Endothelial cell of umbilical vein (primary cell): Measurements from ENCODE around the gene IL34. TPM values are rescaled to one million over a fixed set of nuclear protein-coding genes. Genes with fewer than 3 reads are reported as not detected.

Experiments used
- BruUV-seq: library from RNA; stranded (reverse); fragments of 400-500 nt; replicated peaks from 2 replicates; lab custom pipeline; 2021; lab: Mats Ljungman, UMichigan
- CTCF ChIA-PET: fragments of 300-600, 350-600 bp; sonication (Branson Sonifier 250); formaldehyde crosslinking; loops from one replicate; lab custom pipeline; 2021; ENCODE audit warnings: antibody characterized with exemption, inconsistent platforms; lab: Charles Lee
- POLR2A ChIA-PET: fragments of 300-600, 350-600 bp; sonication (Branson Sonifier 250); formaldehyde crosslinking; loops from one replicate; lab custom pipeline; 2021; ENCODE audit warnings: antibody characterized with exemption, inconsistent platforms; lab: Charles Lee
- DNase-seq: peaks from one replicate; pipeline ENCODE4 v3.0.0-alpha.2; 2011; ENCODE audit warnings: low read depth, low spot score
- FAIRE-seq: peaks from 2 replicates; lab custom pipeline; 2011; peaks lifted over from hg19 to GRCh38; lab: Jason Lieb, UNC
- H2AFZ ChIP-seq: 2 replicates; pipeline ENCODE4 v1.6.0; 2012; ENCODE audit warnings: low read depth, low read length, control low read depth, inconsistent platforms
- H3K27ac ChIP-seq: 2 replicates; pipeline ENCODE4 v1.5.1; 2011; ENCODE audit warnings: low read depth, mild to moderate bottlenecking, control low read depth, low read length, moderate library complexity; ENCODE audit not compliant: insufficient read depth
- H3K27me3 ChIP-seq, 2 experiments: 2 replicates each; pipeline versions ENCODE4 v1.6.0 to v1.6.1; 2011; ENCODE audit warnings: low read length in 2 of 2, mixed read lengths in 1 of 2; ENCODE audit not compliant: control insufficient read depth in 2 of 2, insufficient read depth in 2 of 2
- H3K36me3 ChIP-seq, 2 experiments: 2 replicates in 1 of 2; 3 replicates in 1 of 2; pipeline ENCODE4 v1.5.1; 2011; ENCODE audit warnings: low read length in 2 of 2, mild to moderate bottlenecking in 1 of 2, moderate library complexity in 1 of 2; ENCODE audit not compliant: control insufficient read depth in 2 of 2, insufficient read depth in 2 of 2; ENCODE audit errors: extremely low read depth in 1 of 2
- H3K4me1 ChIP-seq: 3 replicates; pipeline ENCODE4 v1.5.1; 2011; ENCODE audit warnings: mild to moderate bottlenecking, low read length; ENCODE audit not compliant: control insufficient read depth, insufficient read depth; ENCODE audit errors: extremely low read depth
- H3K4me2 ChIP-seq: 2 replicates; pipeline ENCODE4 v1.6.1; 2011; ENCODE audit warnings: low read length, control low read depth, mixed read lengths; ENCODE audit not compliant: insufficient read depth
- H3K4me3 ChIP-seq, 3 experiments: fragments of 200-600 bp in 1 of 3; sonication (generic), shearing (Covaris generic) in 1 of 3; replicated peaks in 1 of 3; 2 replicates each; pipeline ENCODE4 v1.5.1; 2011 to 2016; ENCODE audit warnings: control low read depth in 3 of 3, low read length in 3 of 3, mild to moderate bottlenecking in 2 of 3, inconsistent platforms in 1 of 3, low read depth in 1 of 3, moderate library complexity in 1 of 3; ENCODE audit not compliant: insufficient read depth in 1 of 3
- H3K79me2 ChIP-seq: 2 replicates; pipeline ENCODE4 v1.6.0; 2012; ENCODE audit warnings: low read length, inconsistent platforms; ENCODE audit not compliant: control insufficient read depth, insufficient read depth
- H3K9ac ChIP-seq: replicated peaks from 2 replicates; pipeline ENCODE3; 2011; ENCODE audit warnings: low read length, control low read depth; ENCODE audit not compliant: insufficient read depth; ENCODE audit errors: extremely low read depth
- H3K9me1 ChIP-seq: replicated peaks from 3 replicates; pipeline ENCODE4 v1.6.0; 2011; ENCODE audit warnings: mild to moderate bottlenecking, low read length; ENCODE audit not compliant: control insufficient read depth, insufficient read depth; ENCODE audit errors: extremely low read depth
- H3K9me3 ChIP-seq: replicated peaks from 2 replicates; pipeline ENCODE4 v1.5.1; 2012; ENCODE audit warnings: low read length, inconsistent platforms; ENCODE audit not compliant: control insufficient read depth, insufficient read depth
- H4K20me1 ChIP-seq: replicated peaks from 2 replicates; pipeline ENCODE3; 2011; ENCODE audit warnings: mild to moderate bottlenecking, low read length; ENCODE audit not compliant: control insufficient read depth, insufficient read depth; ENCODE audit errors: extremely low read depth
- EZH2 ChIP-seq: IDR thresholded peaks from 2 replicates; pipeline ENCODE4 v1.6.1; 2012; ENCODE audit warnings: borderline replicate concordance, low read depth, mild to moderate bottlenecking, moderate library complexity, low read length, inconsistent platforms; ENCODE audit not compliant: severe bottlenecking
- FOS ChIP-seq: IDR thresholded peaks from 2 replicates; pipeline ENCODE4 v1.6.1; 2011; ENCODE audit warnings: mild to moderate bottlenecking, low read length, moderate library complexity, borderline replicate concordance; ENCODE audit not compliant: insufficient read depth
- GATA2 ChIP-seq: IDR thresholded peaks from 2 replicates; pipeline ENCODE4 v1.7.0; 2011; ENCODE audit warnings: low read depth, mild to moderate bottlenecking, moderate library complexity, mixed read lengths, low read length; ENCODE audit not compliant: insufficient read length, insufficient read depth
- JUN ChIP-seq: IDR thresholded peaks from 2 replicates; pipeline ENCODE4 v1.6.1; 2011; ENCODE audit warnings: borderline replicate concordance, low read depth; ENCODE audit not compliant: insufficient read length, insufficient read depth
- MYC ChIP-seq: IDR thresholded peaks from one replicate; pipeline ENCODE4 v1.6.1; 2011; ENCODE audit warnings: mild to moderate bottlenecking, low read depth, low read length
- dilution Hi-C: fragments of 300-500 bp; cut with MboI; formaldehyde crosslinking; loops from one replicate; pipeline ENCODE4 v1.15.0; 2019; ENCODE audit warnings: low sequenced_read_pairs; ENCODE audit not compliant: extremely low pct_ligation_motif_present
- intact Hi-C: fragments of 100-400 bp; cut with micrococcal nuclease; formaldehyde crosslinking; loops from one replicate; pipeline ENCODE4 v1.10.0; 2022
- polyA plus RNA-seq, 4 experiments: library from polyadenylated mRNA; depleted of rRNA in 3 of 4; stranded (reverse) in 3 of 4; unstranded in 1 of 4; fragments of >200 nt; gene quantifications; 2 replicates each; pipeline versions ENCODE4 v1.2.1 to v1.2.3, GENCODE V29; 2011 to 2012; ENCODE audit warnings: missing spikeins in 1 of 4
- total RNA-seq: library from RNA; stranded (reverse); gene quantifications from 2 replicates; pipeline ENCODE4 v1.2.3, GENCODE V29; 2021
- TF ChIP-seq, protein P1 (sequence below): IDR thresholded peaks from 2 replicates; pipeline ENCODE4 v1.6.1; 2011; ENCODE audit not compliant: insufficient read depth, insufficient read length
- TF ChIP-seq, protein P2 (sequence below), 2 donors: IDR thresholded peaks; 1 replicate in 1 of 2; 2 replicates in 1 of 2; pipeline ENCODE4 v1.5.1; 2011; ENCODE audit warnings: low read length in 2 of 2, mild to moderate bottlenecking in 2 of 2, moderate library complexity in 2 of 2, control low read depth in 1 of 2, inconsistent platforms in 1 of 2, low read depth in 1 of 2; ENCODE audit not compliant: insufficient read depth in 1 of 2; ENCODE audit errors: extremely low read depth in 1 of 2

The IL34 gene
- total and polyA plus RNA-seq, 2 donors (not counting 3 experiments of a cell fraction or from before 2014, with no cell fraction given), result 0.88 to 0.97 TPM

DNA sequence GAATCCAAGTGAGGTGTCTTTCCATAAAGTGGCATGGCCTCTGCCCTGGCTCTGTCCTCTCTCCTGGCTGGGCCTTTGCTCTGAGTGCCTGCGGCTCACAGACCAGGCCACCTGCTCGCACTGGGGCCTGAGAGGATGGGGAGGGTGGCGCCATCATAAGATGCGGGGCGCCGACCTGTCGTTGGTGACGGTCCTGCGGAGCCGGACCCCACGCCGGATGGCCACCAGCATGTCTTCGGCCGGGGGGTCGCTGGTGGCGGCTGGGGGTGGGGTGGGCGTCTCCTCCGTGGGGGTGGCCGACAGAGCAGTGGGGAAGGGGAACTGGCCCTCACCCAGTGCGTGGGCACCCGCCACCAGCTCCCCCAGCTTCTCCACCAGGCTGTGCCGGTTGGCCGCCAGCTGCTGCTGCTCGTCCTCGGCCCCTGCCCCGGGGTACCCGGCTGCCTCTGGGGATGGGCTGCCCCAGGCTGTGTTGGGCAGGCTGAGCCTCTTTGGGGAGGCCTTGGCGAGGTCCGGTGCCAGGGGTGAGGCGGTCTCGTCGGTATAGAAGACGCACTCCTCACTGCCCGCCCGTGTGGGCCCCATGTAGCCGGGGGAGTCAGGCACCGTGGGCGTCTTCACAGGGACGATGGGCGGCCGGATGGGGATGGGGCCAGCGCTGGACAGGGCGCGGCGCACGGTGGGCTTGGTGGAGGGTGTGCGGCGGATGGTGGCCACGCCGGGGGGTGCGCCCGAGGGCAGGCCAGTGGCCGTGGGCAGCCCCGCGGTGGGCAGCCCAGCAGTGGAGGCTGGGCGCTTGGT lies 17.4 kb downstream of the IL34 start:
- no peak overlapping the region for H3K9ac ChIP-seq
- no peaks in the 10 kb centered on the region for H4K20me1 ChIP-seq
- intact Hi-C loops (no loop called here), dilution Hi-C loops (loop anchor here (25.0 kb wide), 1 partner anchor 126 kb away; no protein-coding TSS in a partner anchor)
- H3K79me2 ChIP-seq, result no peaks in the 10 kb centered on the region
- POLR2A ChIA-PET, result no interaction called here
- H3K36me3 ChIP-seq, result peaks cover 5 to 27% of the 10 kb centered on the region in 2 experiments
- FAIRE-seq, result no peak
- H3K4me2 ChIP-seq, result no peak overlapping the region
- TSS peak; percentile 19 for BruUV-seq
- CTCF ChIA-PET, result no interaction called here
- no peak overlapping the region for H2AFZ ChIP-seq
- DNase-seq, result no peak
- H3K9me3 ChIP-seq, result no peaks in the 10 kb centered on the region
- no peak overlapping the region for H3K4me3 ChIP-seq
- no peaks in the 10 kb centered on the region for H3K27me3 ChIP-seq
- H3K9me1 ChIP-seq, result no peaks in the 10 kb centered on the region
- peaks cover 3% of the 10 kb centered on the region for H3K4me1 ChIP-seq
- no peak for TF ChIP-seq FOS
- TF ChIP-seq, protein P1, sequence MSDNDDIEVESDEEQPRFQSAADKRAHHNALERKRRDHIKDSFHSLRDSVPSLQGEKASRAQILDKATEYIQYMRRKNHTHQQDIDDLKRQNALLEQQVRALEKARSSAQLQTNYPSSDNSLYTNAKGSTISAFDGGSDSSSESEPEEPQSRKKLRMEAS, result no peak
- TF ChIP-seq, protein P2, sequence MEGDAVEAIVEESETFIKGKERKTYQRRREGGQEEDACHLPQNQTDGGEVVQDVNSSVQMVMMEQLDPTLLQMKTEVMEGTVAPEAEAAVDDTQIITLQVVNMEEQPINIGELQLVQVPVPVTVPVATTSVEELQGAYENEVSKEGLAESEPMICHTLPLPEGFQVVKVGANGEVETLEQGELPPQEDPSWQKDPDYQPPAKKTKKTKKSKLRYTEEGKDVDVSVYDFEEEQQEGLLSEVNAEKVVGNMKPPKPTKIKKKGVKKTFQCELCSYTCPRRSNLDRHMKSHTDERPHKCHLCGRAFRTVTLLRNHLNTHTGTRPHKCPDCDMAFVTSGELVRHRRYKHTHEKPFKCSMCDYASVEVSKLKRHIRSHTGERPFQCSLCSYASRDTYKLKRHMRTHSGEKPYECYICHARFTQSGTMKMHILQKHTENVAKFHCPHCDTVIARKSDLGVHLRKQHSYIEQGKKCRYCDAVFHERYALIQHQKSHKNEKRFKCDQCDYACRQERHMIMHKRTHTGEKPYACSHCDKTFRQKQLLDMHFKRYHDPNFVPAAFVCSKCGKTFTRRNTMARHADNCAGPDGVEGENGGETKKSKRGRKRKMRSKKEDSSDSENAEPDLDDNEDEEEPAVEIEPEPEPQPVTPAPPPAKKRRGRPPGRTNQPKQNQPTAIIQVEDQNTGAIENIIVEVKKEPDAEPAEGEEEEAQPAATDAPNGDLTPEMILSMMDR (IDR thresholded peaks at IDR 0.05; ENCODE audit: extremely low read depth in 1 of 2, insufficient read depth in 1 of 2, low read depth in 1 of 2, low read length in 2 of 2), result no peak
- TF ChIP-seq EZH2, result no peak
- TF ChIP-seq GATA2, result no peak
- no peak for TF ChIP-seq JUN
- TF ChIP-seq MYC, result no peak
- no peak overlapping the region for H3K27ac ChIP-seq
